ENCODE data around the gene EMC9.

DNA sequence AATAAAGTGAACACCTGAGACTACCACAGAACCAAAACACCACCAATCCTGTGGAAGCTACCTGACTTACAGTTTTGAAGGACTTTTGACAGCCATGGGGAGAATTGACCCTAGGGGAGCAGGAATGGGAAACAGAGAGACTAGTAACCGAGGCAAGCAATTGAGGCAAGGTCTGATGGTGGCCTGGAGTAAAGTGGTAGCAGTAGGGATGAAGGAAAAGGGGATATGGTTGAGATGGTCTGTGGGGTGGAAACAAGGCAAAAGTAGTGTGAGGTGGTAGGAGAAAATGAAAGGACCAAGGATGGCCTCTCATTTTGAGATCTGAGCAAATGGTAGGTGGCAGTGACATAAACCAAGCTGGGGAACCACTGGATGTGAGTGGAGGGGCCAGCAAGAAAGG, 15.4 kb upstream of the EMC9 start:
- TF ChIP-seq, protein P1, sequence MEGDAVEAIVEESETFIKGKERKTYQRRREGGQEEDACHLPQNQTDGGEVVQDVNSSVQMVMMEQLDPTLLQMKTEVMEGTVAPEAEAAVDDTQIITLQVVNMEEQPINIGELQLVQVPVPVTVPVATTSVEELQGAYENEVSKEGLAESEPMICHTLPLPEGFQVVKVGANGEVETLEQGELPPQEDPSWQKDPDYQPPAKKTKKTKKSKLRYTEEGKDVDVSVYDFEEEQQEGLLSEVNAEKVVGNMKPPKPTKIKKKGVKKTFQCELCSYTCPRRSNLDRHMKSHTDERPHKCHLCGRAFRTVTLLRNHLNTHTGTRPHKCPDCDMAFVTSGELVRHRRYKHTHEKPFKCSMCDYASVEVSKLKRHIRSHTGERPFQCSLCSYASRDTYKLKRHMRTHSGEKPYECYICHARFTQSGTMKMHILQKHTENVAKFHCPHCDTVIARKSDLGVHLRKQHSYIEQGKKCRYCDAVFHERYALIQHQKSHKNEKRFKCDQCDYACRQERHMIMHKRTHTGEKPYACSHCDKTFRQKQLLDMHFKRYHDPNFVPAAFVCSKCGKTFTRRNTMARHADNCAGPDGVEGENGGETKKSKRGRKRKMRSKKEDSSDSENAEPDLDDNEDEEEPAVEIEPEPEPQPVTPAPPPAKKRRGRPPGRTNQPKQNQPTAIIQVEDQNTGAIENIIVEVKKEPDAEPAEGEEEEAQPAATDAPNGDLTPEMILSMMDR (IDR thresholded peaks at IDR 0.05), result no peak
- TF ChIP-seq POLR2A (IDR thresholded peaks at IDR 0.05), result no peak

All from adrenal gland (tissue), 5 donors.